Activated T-cell treated with anti-CD3 and anti-CD28 coated beads, Interleukin-2, amount 50 U/mL, for 72 hours (primary cell): ENCODE measurements around the gene NUPR1. TPM values are rescaled to one million over a fixed set of nuclear protein-coding genes. Genes with fewer than 3 reads are reported as not detected.
"Not testable (repeated sequence)": the region's sequence is repeated elsewhere in the genome, so short reads cannot be mapped to it uniquely, and the experiment has no call there.

ENCODE experiments used
- ATAC-seq, 2 donors: fragments of 150-1000 bp; cut with Tn5 transposase; replicated peaks in 1 of 2; 2 replicates each; pipeline ENCODE4 v1.10.0; 2021; ENCODE audit warnings: moderate library complexity in 2 of 2, mild to moderate bottlenecking in 1 of 2
- DNase-seq, 2 donors: peaks; one replicate each; pipeline ENCODE4 v3.0.0; 2021 to 2022; ENCODE audit warnings: mixed read lengths in 1 of 2
- H3K27ac Mint-ChIP-seq: one replicate; pipeline ENCODE4 v1.8.0; 2022; ENCODE audit warnings: mild to moderate bottlenecking, moderate library complexity, mixed read lengths
- H3K27me3 Mint-ChIP-seq: one replicate; pipeline ENCODE4 v1.8.0; 2022; ENCODE audit warnings: low read depth, mixed read lengths
- H3K36me3 Mint-ChIP-seq, 2 donors: one replicate each; pipeline ENCODE4 v1.8.0; 2022; ENCODE audit warnings: mixed read lengths in 2 of 2, mild to moderate bottlenecking in 1 of 2; ENCODE audit not compliant: insufficient read depth in 2 of 2
- H3K4me1 Mint-ChIP-seq: one replicate; pipeline ENCODE4 v1.8.0; 2022; ENCODE audit warnings: low read depth, mixed read lengths
- H3K4me3 Mint-ChIP-seq, 2 donors: one replicate each; pipeline ENCODE4 v1.8.0; 2022; ENCODE audit warnings: mild to moderate bottlenecking in 2 of 2, mixed read lengths in 2 of 2, moderate library complexity in 2 of 2
- H3K9me3 Mint-ChIP-seq, 2 donors: one replicate each; pipeline ENCODE4 v1.8.0; 2022; ENCODE audit warnings: mixed read lengths in 2 of 2
- total RNA-seq, 2 donors: library from RNA; stranded (reverse); gene quantifications; one replicate each; pipeline ENCODE4 v1.2.3, GENCODE V29; 2022

The NUPR1 gene
- total RNA-seq, 2 donors from 2014 or later: not detected

- Mint-ChIP-seq H3K9me3 (no peaks in the 10 kb centered on the region), H3K4me3 (no peak overlapping the region), H3K4me1 (peaks cover 14% of the 10 kb centered on the region), H3K27me3 (no peaks in the 10 kb centered on the region), H3K27ac (no peak overlapping the region), H3K36me3 (no peaks in the 10 kb centered on the region)
- ATAC-seq: no peak
- no peak for DNase-seq
These were observed 10.3 kb downstream of the NUPR1 start for GRCh38 chr16:28528463-28528867.

- no peaks in the 10 kb centered on the region for H3K27me3 Mint-ChIP-seq
- no peaks in the 10 kb centered on the region for H3K36me3 Mint-ChIP-seq
- no peak overlapping the region for H3K4me3 Mint-ChIP-seq
- no peak overlapping the region for H3K27ac Mint-ChIP-seq
- H3K4me1 Mint-ChIP-seq: peaks cover 14% of the 10 kb centered on the region
- DNase-seq (no peak), ATAC-seq (no peak)
- no peaks in the 10 kb centered on the region for H3K9me3 Mint-ChIP-seq
These were observed 10.8 kb downstream of the NUPR1 start for GRCh38 chr16:28527985-28528384.

- not testable (repeated sequence) for DNase-seq, ATAC-seq, H3K27me3 Mint-ChIP-seq, H3K9me3 Mint-ChIP-seq, H3K4me3 Mint-ChIP-seq, H3K27ac Mint-ChIP-seq, H3K36me3 Mint-ChIP-seq
- H3K4me1 Mint-ChIP-seq: peaks cover 13% of the 10 kb centered on the region
These were observed 11.5 kb downstream of the NUPR1 start for GRCh38 chr16:28527100-28527785.

- Mint-ChIP-seq H3K27me3 (no peaks in the 10 kb centered on the region), H3K9me3 (no peaks in the 10 kb centered on the region), H3K27ac (no peak overlapping the region), H3K36me3 (no peaks in the 10 kb centered on the region), H3K4me1 (peaks cover 7% of the 10 kb centered on the region), H3K4me3 (no peak overlapping the region)
- DNase-seq (no peak), ATAC-seq (no peak)
These were observed 12.3 kb downstream of the NUPR1 start for GRCh38 chr16:28526201-28527099.

- Mint-ChIP-seq H3K27me3 (no peaks in the 10 kb centered on the region), H3K27ac (no peak overlapping the region), H3K36me3 (no peaks in the 10 kb centered on the region), H3K4me1 (peaks cover 7% of the 10 kb centered on the region), H3K4me3 (no peak overlapping the region), H3K9me3 (no peaks in the 10 kb centered on the region)
- DNase-seq: no peak
- peak; percentile 46 to 56 for ATAC-seq
These were observed 14.0 kb downstream of the NUPR1 start for GRCh38 chr16:28524681-28525171.

- DNase-seq (peak; percentile 12 to 15), ATAC-seq (peak; percentile 50 to 54)
- H3K4me3 Mint-ChIP-seq: no peak overlapping the region
- H3K27ac Mint-ChIP-seq: no peak overlapping the region
- H3K27me3 Mint-ChIP-seq: no peaks in the 10 kb centered on the region
- H3K9me3 Mint-ChIP-seq: no peaks in the 10 kb centered on the region
- no peaks in the 10 kb centered on the region for H3K36me3 Mint-ChIP-seq
- H3K4me1 Mint-ChIP-seq: peaks cover 7% of the 10 kb centered on the region
These were observed 16.0 kb downstream of the NUPR1 start for GRCh38 chr16:28522792-28523191.

- no peak for ATAC-seq
- H3K9me3 Mint-ChIP-seq: no peaks in the 10 kb centered on the region
- no peaks in the 10 kb centered on the region for H3K36me3 Mint-ChIP-seq
- no peak overlapping the region for H3K4me3 Mint-ChIP-seq
- no peaks in the 10 kb centered on the region for H3K27me3 Mint-ChIP-seq
- DNase-seq: no peak
- H3K4me1 Mint-ChIP-seq: peaks cover 7% of the 10 kb centered on the region
- H3K27ac Mint-ChIP-seq: no peak overlapping the region
These were observed 17.3 kb downstream of the NUPR1 start for GRCh38 chr16:28521436-28521835.

GRCh38 chr16:28520672-28521071 is 18.1 kb downstream of the NUPR1 start:
- ATAC-seq (no peak), DNase-seq (no peak)
- Mint-ChIP-seq H3K4me3 (no peak overlapping the region), H3K4me1 (peaks cover 7% of the 10 kb centered on the region), H3K9me3 (no peaks in the 10 kb centered on the region), H3K27ac (no peak overlapping the region), H3K27me3 (no peaks in the 10 kb centered on the region), H3K36me3 (no peaks in the 10 kb centered on the region)

- no peaks in the 10 kb centered on the region for H3K27me3 Mint-ChIP-seq
- no peak for ATAC-seq
- no peaks in the 10 kb centered on the region for H3K9me3 Mint-ChIP-seq
- H3K27ac Mint-ChIP-seq: no peak overlapping the region
- H3K4me3 Mint-ChIP-seq: no peak overlapping the region
- DNase-seq: no peak
- no peaks in the 10 kb centered on the region for H3K4me1 Mint-ChIP-seq
- H3K36me3 Mint-ChIP-seq: no peaks in the 10 kb centered on the region
These were observed 24.5 kb downstream of the NUPR1 start for GRCh38 chr16:28514246-28514645.

- no peaks in the 10 kb centered on the region for H3K9me3 Mint-ChIP-seq
- H3K4me1 Mint-ChIP-seq: no peaks in the 10 kb centered on the region
- ATAC-seq: no peak
- no peak overlapping the region for H3K4me3 Mint-ChIP-seq
- no peaks in the 10 kb centered on the region for H3K27me3 Mint-ChIP-seq
- DNase-seq: no peak
- no peak overlapping the region for H3K27ac Mint-ChIP-seq
- no peaks in the 10 kb centered on the region for H3K36me3 Mint-ChIP-seq
These were observed 25.1 kb downstream of the NUPR1 start for GRCh38 chr16:28513484-28514181.

GRCh38 chr16:28511801-28512789 is 26.7 kb downstream of the NUPR1 start:
- Mint-ChIP-seq H3K4me1 (peaks cover 14% of the 10 kb centered on the region), H3K27me3 (no peaks in the 10 kb centered on the region), H3K4me3 (no peak overlapping the region), H3K9me3 (no peaks in the 10 kb centered on the region), H3K27ac (no peak overlapping the region), H3K36me3 (no peaks in the 10 kb centered on the region)
- ATAC-seq (no peak), DNase-seq (no peak)

- no peaks in the 10 kb centered on the region for H3K27me3 Mint-ChIP-seq
- no peaks in the 10 kb centered on the region for H3K36me3 Mint-ChIP-seq
- no peak for ATAC-seq
- no peaks in the 10 kb centered on the region for H3K9me3 Mint-ChIP-seq
- H3K4me1 Mint-ChIP-seq: peaks cover 22% of the 10 kb centered on the region
- no peak overlapping the region for H3K4me3 Mint-ChIP-seq
- H3K27ac Mint-ChIP-seq: no peak overlapping the region
- DNase-seq: no peak
These were observed 27.7 kb downstream of the NUPR1 start for GRCh38 chr16:28511031-28511430.
